ENCODE results near the gene TSHZ3. TPM values are rescaled to one million over a fixed set of nuclear protein-coding genes. Genes with fewer than 3 reads are reported as not detected.

Gene TSHZ3
- total and polyA plus RNA-seq, 2 donors from 2014 or later: 1.7 to 8.4 TPM

- H3K36me3 ChIP-seq (ENCODE audit: control insufficient read depth in 2 of 3, insufficient read depth in 3 of 3, low read length in 3 of 3): no peaks in the 10 kb centered on the region
- no peak for TF ChIP-seq CTCF (IDR thresholded peaks at IDR 0.05; ENCODE audit: borderline replicate concordance, extremely low read depth, insufficient read depth)
- no peak overlapping the region for H3K4me3 ChIP-seq (ENCODE audit: low read length in 3 of 3)
- peaks cover 4% of the 10 kb centered on the region for H3K27me3 ChIP-seq (ENCODE audit: control insufficient read depth, insufficient read depth, low read length)
- no peak overlapping the region for H3K9ac ChIP-seq (ENCODE audit: low read length in 3 of 3)
- no peak overlapping the region for H3K27ac ChIP-seq (ENCODE audit: low read depth in 2 of 2, low read length in 2 of 2)
- H3K4me1 ChIP-seq (ENCODE audit: control insufficient read depth in 2 of 3, insufficient read depth in 2 of 3, low read depth in 1 of 3, low read length in 3 of 3): no peaks in the 10 kb centered on the region
- intact Hi-C loops (cut with DNase I): no loop called here
- DNase-seq: no peak
- FAIRE-seq: no peak
- peaks cover 0 to 5% (median 0%) of the 10 kb centered on the region in 3 donors for H3K9me3 ChIP-seq (ENCODE audit: control insufficient read depth in 2 of 3, insufficient read depth in 1 of 3, low read length in 3 of 3)
Observed at GRCh38 chr19:31370216-31370615, 21.0 kb upstream of the TSHZ3 start.

GRCh38 chr19:31364963-31365362 lies 15.7 kb upstream of the TSHZ3 start:
- TF ChIP-seq CTCF (IDR thresholded peaks at IDR 0.05; ENCODE audit: borderline replicate concordance, extremely low read depth, insufficient read depth): no peak
- no peaks in the 10 kb centered on the region for H3K36me3 ChIP-seq (ENCODE audit: control insufficient read depth in 2 of 3, insufficient read depth in 3 of 3, low read length in 3 of 3)
- H3K4me1 ChIP-seq (ENCODE audit: control insufficient read depth in 2 of 3, insufficient read depth in 2 of 3, low read depth in 1 of 3, low read length in 3 of 3): no peaks in the 10 kb centered on the region
- H3K9ac ChIP-seq (ENCODE audit: low read length in 3 of 3): no peak overlapping the region
- DNase-seq (no peak), FAIRE-seq (no peak)
- no peak overlapping the region for H3K4me3 ChIP-seq (ENCODE audit: low read length in 3 of 3)
- no peaks in the 10 kb centered on the region for H3K9me3 ChIP-seq (ENCODE audit: control insufficient read depth in 2 of 3, insufficient read depth in 1 of 3, low read length in 3 of 3)
- intact Hi-C loops (cut with DNase I): no loop called here
- no peak overlapping the region for H3K27ac ChIP-seq (ENCODE audit: low read depth in 2 of 2, low read length in 2 of 2)
- H3K27me3 ChIP-seq (ENCODE audit: control insufficient read depth, insufficient read depth, low read length): peaks cover 6% of the 10 kb centered on the region

GRCh38 chr19:31361728-31362127 lies 12.5 kb upstream of the TSHZ3 start:
- Histone ChIP-seq H3K27me3 (ENCODE audit: control insufficient read depth, insufficient read depth, low read length) (peaks cover 23% of the 10 kb centered on the region), H3K4me1 (ENCODE audit: control insufficient read depth in 2 of 3, insufficient read depth in 2 of 3, low read depth in 1 of 3, low read length in 3 of 3) (no peaks in the 10 kb centered on the region), H3K36me3 (ENCODE audit: control insufficient read depth in 2 of 3, insufficient read depth in 3 of 3, low read length in 3 of 3) (no peaks in the 10 kb centered on the region), H3K27ac (ENCODE audit: low read depth in 2 of 2, low read length in 2 of 2) (no peak overlapping the region), H3K9me3 (ENCODE audit: control insufficient read depth in 2 of 3, insufficient read depth in 1 of 3, low read length in 3 of 3) (no peaks in the 10 kb centered on the region), H3K4me3 (ENCODE audit: low read length in 3 of 3) (no peak overlapping the region), H3K9ac (ENCODE audit: low read length in 3 of 3) (no peak overlapping the region)
- no peak for TF ChIP-seq CTCF (IDR thresholded peaks at IDR 0.05; ENCODE audit: borderline replicate concordance, extremely low read depth, insufficient read depth)
- DNase-seq (no peak), FAIRE-seq (no peak)
- intact Hi-C loops (cut with DNase I): no loop called here

- Histone ChIP-seq H3K9ac (ENCODE audit: low read length in 3 of 3) (no peak overlapping the region), H3K9me3 (ENCODE audit: control insufficient read depth in 2 of 3, insufficient read depth in 1 of 3, low read length in 3 of 3) (no peaks in the 10 kb centered on the region), H3K4me3 (ENCODE audit: low read length in 3 of 3) (no peak overlapping the region), H3K27ac (ENCODE audit: low read depth in 2 of 2, low read length in 2 of 2) (no peak overlapping the region), H3K4me1 (ENCODE audit: control insufficient read depth in 2 of 3, insufficient read depth in 2 of 3, low read depth in 1 of 3, low read length in 3 of 3) (no peaks in the 10 kb centered on the region), H3K36me3 (ENCODE audit: control insufficient read depth in 2 of 3, insufficient read depth in 3 of 3, low read length in 3 of 3) (no peaks in the 10 kb centered on the region), H3K27me3 (ENCODE audit: control insufficient read depth, insufficient read depth, low read length) (peaks cover 56% of the 10 kb centered on the region)
- TF ChIP-seq CTCF (IDR thresholded peaks at IDR 0.05; ENCODE audit: borderline replicate concordance, extremely low read depth, insufficient read depth): no peak
- FAIRE-seq (no peak), DNase-seq (no peak)
- intact Hi-C loops (cut with DNase I): no loop called here
Observed at GRCh38 chr19:31357315-31357673, 8.1 kb upstream of the TSHZ3 start.

Measured in kidney (tissue), 14 donors.